ENCODE measurements around the gene TRIM42.

Gene TRIM42

GRCh38 chr3:140699516-140700231, 21.8 kb downstream of the TRIM42 start:
- Mint-ChIP-seq H3K27me3 (peaks cover 6% of the 10 kb centered on the region), H3K4me1 (ENCODE audit: low read depth) (no peaks in the 10 kb centered on the region), H3K27ac (no peak overlapping the region), H3K36me3 (ENCODE audit: low read depth) (no peaks in the 10 kb centered on the region), H3K4me3 (no peak overlapping the region), H3K9me3 (no peaks in the 10 kb centered on the region)

GRCh38 chr3:140702281-140702680, 24.4 kb downstream of the TRIM42 start:
- H3K27me3 Mint-ChIP-seq = peaks cover 6% of the 10 kb centered on the region
- no peak overlapping the region for H3K4me3 Mint-ChIP-seq
- H3K9me3 Mint-ChIP-seq = no peaks in the 10 kb centered on the region

DNA sequence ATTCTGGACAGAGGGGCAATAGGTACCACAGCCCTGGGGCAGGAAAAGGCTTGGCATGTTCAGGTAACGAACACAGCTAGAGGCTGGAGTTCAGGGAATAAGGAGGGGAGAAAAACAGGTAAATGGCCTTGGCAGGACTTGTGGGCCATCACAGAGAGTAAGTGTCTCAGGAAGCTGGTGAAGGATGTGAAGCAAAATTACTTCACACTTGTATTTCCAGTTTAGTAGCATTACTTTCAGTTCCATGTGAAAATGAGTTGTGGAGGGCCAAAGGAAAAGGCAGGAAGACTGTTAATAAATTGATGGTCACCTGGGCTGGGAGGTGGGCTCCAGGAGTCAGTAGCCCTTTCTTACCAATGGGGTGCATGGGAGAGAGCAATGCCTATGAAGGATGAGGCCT, 25.6 kb downstream of the TRIM42 start:
- H3K4me1 Mint-ChIP-seq (ENCODE audit: low read depth) = no peaks in the 10 kb centered on the region
- H3K27me3 Mint-ChIP-seq = peaks cover 6% of the 10 kb centered on the region
- H3K4me3 Mint-ChIP-seq = no peak overlapping the region
- H3K9me3 Mint-ChIP-seq = no peaks in the 10 kb centered on the region
- no peak overlapping the region for H3K27ac Mint-ChIP-seq
- H3K36me3 Mint-ChIP-seq (ENCODE audit: low read depth) = no peaks in the 10 kb centered on the region

More at GRCh38 chr3:140702281-140702680, 24.4 kb downstream of the TRIM42 start:
- no peak overlapping the region for H3K27ac Mint-ChIP-seq
- no peaks in the 10 kb centered on the region for H3K4me1 Mint-ChIP-seq (ENCODE audit: low read depth)
- H3K36me3 Mint-ChIP-seq (ENCODE audit: low read depth) = no peaks in the 10 kb centered on the region

DNA sequence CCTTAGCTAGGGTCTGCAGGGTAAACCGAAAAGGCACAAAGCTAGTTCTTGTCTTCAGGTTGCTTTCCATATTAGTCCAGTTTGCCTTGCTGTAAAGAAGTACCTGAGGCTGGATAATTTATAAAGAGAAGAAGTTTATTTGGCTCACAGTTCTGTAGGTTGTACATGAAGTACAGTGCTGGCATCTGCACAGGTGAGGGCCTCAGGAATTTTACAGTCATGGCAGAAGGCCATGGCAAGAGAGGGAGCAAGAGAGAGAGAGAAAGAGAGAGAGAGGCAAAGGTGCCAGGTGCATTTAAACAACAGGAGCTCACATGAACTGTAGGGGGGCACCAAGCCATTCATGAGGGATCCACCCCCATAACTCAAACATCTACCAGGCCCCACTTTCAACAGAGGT, 26.9 kb downstream of the TRIM42 start:
- H3K4me3 Mint-ChIP-seq = no peak overlapping the region
- H3K27ac Mint-ChIP-seq = no peak overlapping the region
- no peaks in the 10 kb centered on the region for H3K4me1 Mint-ChIP-seq (ENCODE audit: low read depth)
- H3K36me3 Mint-ChIP-seq (ENCODE audit: low read depth) = no peaks in the 10 kb centered on the region
- H3K9me3 Mint-ChIP-seq = no peaks in the 10 kb centered on the region
- H3K27me3 Mint-ChIP-seq = peaks cover 8% of the 10 kb centered on the region

- H3K36me3 Mint-ChIP-seq (ENCODE audit: low read depth) = no peaks in the 10 kb centered on the region
- H3K4me3 Mint-ChIP-seq = no peak overlapping the region
- no peak overlapping the region for H3K27ac Mint-ChIP-seq
- peaks cover 8% of the 10 kb centered on the region for H3K27me3 Mint-ChIP-seq
- H3K4me1 Mint-ChIP-seq (ENCODE audit: low read depth) = no peaks in the 10 kb centered on the region
- no peaks in the 10 kb centered on the region for H3K9me3 Mint-ChIP-seq
These were observed 28.1 kb downstream of the TRIM42 start for GRCh38 chr3:140705954-140706353.

DNA sequence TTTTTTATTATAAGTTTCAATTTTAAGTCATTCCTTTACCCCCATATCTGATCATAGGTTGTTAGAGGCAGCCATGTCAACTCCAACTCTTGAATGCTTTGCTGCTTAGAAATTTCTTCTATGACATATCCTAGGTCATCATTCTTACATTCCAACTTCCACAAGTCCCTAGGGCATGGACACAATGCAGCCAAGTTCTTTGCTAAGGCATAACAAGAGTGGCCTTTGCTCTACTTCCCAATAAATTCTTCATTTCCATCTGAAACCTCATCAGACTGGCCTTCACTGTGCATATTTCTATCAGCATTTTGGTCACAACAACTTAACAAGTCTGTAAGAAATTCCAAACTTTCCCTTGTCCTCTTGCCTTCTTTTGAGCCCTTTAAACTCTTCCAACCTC, 28.5 kb downstream of the TRIM42 start:
- no peak overlapping the region for H3K4me3 Mint-ChIP-seq
- no peaks in the 10 kb centered on the region for H3K36me3 Mint-ChIP-seq (ENCODE audit: low read depth)
- peaks cover 8% of the 10 kb centered on the region for H3K27me3 Mint-ChIP-seq
- no peaks in the 10 kb centered on the region for H3K4me1 Mint-ChIP-seq (ENCODE audit: low read depth)
- no peaks in the 10 kb centered on the region for H3K9me3 Mint-ChIP-seq
- H3K27ac Mint-ChIP-seq = no peak overlapping the region

GRCh38 chr3:140708815-140709214, 31.0 kb downstream of the TRIM42 start:
- Mint-ChIP-seq H3K4me3 (no peak overlapping the region), H3K36me3 (ENCODE audit: low read depth) (no peaks in the 10 kb centered on the region), H3K27me3 (peaks cover 5% of the 10 kb centered on the region), H3K9me3 (no peaks in the 10 kb centered on the region), H3K4me1 (ENCODE audit: low read depth) (no peaks in the 10 kb centered on the region), H3K27ac (no peak overlapping the region)

GRCh38 chr3:140709751-140710150, 31.9 kb downstream of the TRIM42 start:
- no peak overlapping the region for H3K4me3 Mint-ChIP-seq
- H3K36me3 Mint-ChIP-seq (ENCODE audit: low read depth) = no peaks in the 10 kb centered on the region
- H3K4me1 Mint-ChIP-seq (ENCODE audit: low read depth) = no peaks in the 10 kb centered on the region
- no peaks in the 10 kb centered on the region for H3K9me3 Mint-ChIP-seq
- H3K27me3 Mint-ChIP-seq = peaks cover 5% of the 10 kb centered on the region
- no peak overlapping the region for H3K27ac Mint-ChIP-seq

DNA sequence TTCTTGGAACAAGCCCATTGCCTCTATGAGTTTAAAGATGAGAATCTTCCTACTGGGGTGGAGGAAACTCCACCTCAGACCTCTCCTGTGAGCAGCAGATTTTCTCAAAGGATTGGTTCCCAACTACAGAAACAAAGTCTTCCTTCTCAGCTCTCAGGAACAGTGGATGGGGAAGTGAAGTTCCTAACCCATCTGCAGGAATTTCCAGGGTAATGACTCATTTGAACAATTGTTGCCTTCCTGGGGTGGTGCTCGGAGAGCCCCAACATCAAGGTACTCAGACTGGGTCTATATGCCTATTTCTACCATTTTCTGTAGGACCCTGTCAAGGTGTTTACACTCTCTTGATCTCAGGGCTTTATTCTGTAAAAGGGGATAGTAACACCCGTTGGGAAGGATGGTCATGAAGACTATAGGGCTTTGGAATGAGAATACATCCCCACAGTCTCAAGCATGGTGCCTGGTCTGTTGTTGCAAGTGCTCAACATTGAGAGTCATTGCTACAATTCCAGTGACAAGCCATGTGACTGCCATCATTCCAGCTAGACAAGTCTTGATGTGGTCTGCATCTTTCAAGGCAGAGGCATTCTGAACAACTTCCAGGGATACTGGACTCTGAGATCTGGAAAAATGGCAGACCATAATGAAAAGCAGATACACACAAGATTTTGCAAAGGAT, 33.0 kb downstream of the TRIM42 start:
- Mint-ChIP-seq H3K36me3 (ENCODE audit: low read depth) (no peaks in the 10 kb centered on the region), H3K4me3 (no peak overlapping the region), H3K27me3 (peaks cover 5% of the 10 kb centered on the region), H3K27ac (no peak overlapping the region), H3K9me3 (no peaks in the 10 kb centered on the region), H3K4me1 (ENCODE audit: low read depth) (no peaks in the 10 kb centered on the region)

GRCh38 chr3:140711390-140712035, 33.6 kb downstream of the TRIM42 start:
- peaks cover 5% of the 10 kb centered on the region for H3K27me3 Mint-ChIP-seq
- H3K27ac Mint-ChIP-seq = no peak overlapping the region
- no peaks in the 10 kb centered on the region for H3K9me3 Mint-ChIP-seq

DNA sequence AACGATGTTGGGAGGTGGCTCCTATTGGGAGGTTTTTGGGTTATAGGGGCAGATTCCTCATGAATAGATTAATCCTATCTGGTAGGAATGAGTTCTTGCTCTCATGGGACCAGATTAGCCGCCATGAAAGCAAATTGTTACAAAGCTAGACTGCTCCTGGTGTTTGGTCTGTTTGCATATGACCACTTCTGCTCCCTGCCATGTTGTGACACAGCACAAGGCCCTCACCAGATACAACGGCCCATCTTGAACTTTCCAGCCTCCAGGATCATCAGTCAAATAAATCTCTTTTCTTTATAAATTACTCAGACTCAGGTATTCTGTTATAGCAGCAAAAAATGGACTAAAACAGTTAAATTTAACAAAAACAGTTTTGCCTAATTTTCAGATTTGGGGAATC, 34.4 kb downstream of the TRIM42 start:
- no peak overlapping the region for H3K27ac Mint-ChIP-seq
- H3K9me3 Mint-ChIP-seq = no peaks in the 10 kb centered on the region
- no peaks in the 10 kb centered on the region for H3K36me3 Mint-ChIP-seq (ENCODE audit: low read depth)
- peaks cover 5% of the 10 kb centered on the region for H3K27me3 Mint-ChIP-seq
- no peak overlapping the region for H3K4me3 Mint-ChIP-seq
- H3K4me1 Mint-ChIP-seq (ENCODE audit: low read depth) = no peaks in the 10 kb centered on the region

More at GRCh38 chr3:140711390-140712035, 33.6 kb downstream of the TRIM42 start:
- no peaks in the 10 kb centered on the region for H3K36me3 Mint-ChIP-seq (ENCODE audit: low read depth)
- no peaks in the 10 kb centered on the region for H3K4me1 Mint-ChIP-seq (ENCODE audit: low read depth)
- H3K4me3 Mint-ChIP-seq = no peak overlapping the region

- Mint-ChIP-seq H3K36me3 (ENCODE audit: low read depth) (no peaks in the 10 kb centered on the region), H3K27ac (no peak overlapping the region), H3K9me3 (no peaks in the 10 kb centered on the region), H3K27me3 (peaks cover 3% of the 10 kb centered on the region), H3K4me1 (ENCODE audit: low read depth) (no peaks in the 10 kb centered on the region), H3K4me3 (no peak overlapping the region)
These were observed 37.2 kb downstream of the TRIM42 start for GRCh38 chr3:140715035-140715434.

GRCh38 chr3:140717921-140718320, 40.1 kb downstream of the TRIM42 start:
- H3K4me3 Mint-ChIP-seq = no peak overlapping the region
- H3K36me3 Mint-ChIP-seq (ENCODE audit: low read depth) = no peaks in the 10 kb centered on the region
- no peaks in the 10 kb centered on the region for H3K4me1 Mint-ChIP-seq (ENCODE audit: low read depth)
- no peak overlapping the region for H3K27ac Mint-ChIP-seq
- no peaks in the 10 kb centered on the region for H3K9me3 Mint-ChIP-seq
- H3K27me3 Mint-ChIP-seq = peaks cover under 1% of the 10 kb centered on the region

- Mint-ChIP-seq H3K27me3 (no peaks in the 10 kb centered on the region), H3K4me1 (ENCODE audit: low read depth) (no peaks in the 10 kb centered on the region), H3K27ac (no peak overlapping the region)
These were observed 42.2 kb downstream of the TRIM42 start for GRCh38 chr3:140719841-140720614.

GRCh38 chr3:140723576-140723975, 45.7 kb downstream of the TRIM42 start:
- Mint-ChIP-seq H3K9me3 (no peaks in the 10 kb centered on the region), H3K4me3 (no peak overlapping the region), H3K27me3 (no peaks in the 10 kb centered on the region), H3K4me1 (ENCODE audit: low read depth) (no peaks in the 10 kb centered on the region), H3K36me3 (ENCODE audit: low read depth) (no peaks in the 10 kb centered on the region), H3K27ac (no peak overlapping the region)

More at GRCh38 chr3:140719841-140720614, 42.2 kb downstream of the TRIM42 start:
- no peaks in the 10 kb centered on the region for H3K36me3 Mint-ChIP-seq (ENCODE audit: low read depth)
- no peaks in the 10 kb centered on the region for H3K9me3 Mint-ChIP-seq
- H3K4me3 Mint-ChIP-seq = no peak overlapping the region
